Thyroid gland (tissue), 4 donors: ENCODE data around the gene GHRHR. TPM values are rescaled to one million over a fixed set of nuclear protein-coding genes. Genes with fewer than 3 reads are reported as not detected.

Experiments used
- DNase-seq, 2 donors: peaks; one replicate each; pipeline ENCODE4 v3.0.0-alpha.2; 2019
- H3K27ac ChIP-seq, 3 donors: fragments of 200-600 bp; sonication (generic); 1 replicate in 2 of 3; 2 replicates in 1 of 3; pipeline ENCODE4 v1.5.1; 2016 to 2019; ENCODE audit warnings: mild to moderate bottlenecking in 1 of 3, moderate library complexity in 1 of 3
- H3K27me3 ChIP-seq: fragments of 200-600 bp; sonication (generic); one replicate; pipeline ENCODE4 v1.5.1; 2019
- H3K36me3 ChIP-seq, 2 donors: fragments of 200-600 bp; sonication (generic); one replicate each; pipeline ENCODE4 v1.5.1; 2016 to 2019
- H3K4me1 ChIP-seq, 2 donors: fragments of 200-600 bp; sonication (generic); one replicate each; pipeline ENCODE4 v1.5.1; 2017 to 2019
- H3K4me3 ChIP-seq, 3 donors: fragments of 200-600 bp; sonication (generic); replicated peaks in 1 of 3; 1 replicate in 2 of 3; 2 replicates in 1 of 3; pipeline ENCODE4 v1.5.1; 2016; ENCODE audit warnings: mild to moderate bottlenecking in 1 of 3
- H3K9me3 ChIP-seq: fragments of 200-600 bp; sonication (generic); one replicate; pipeline ENCODE4 v1.5.1; 2017
- POLR2A ChIP-seq, 2 donors: fragments of 450-650 bp; IDR thresholded peaks; one replicate each; pipeline ENCODE4 v1.6.1; 2017; ENCODE audit warnings: antibody characterized with exemption in 2 of 2, mild to moderate bottlenecking in 2 of 2, moderate library complexity in 1 of 2
- WGBS, 2 donors: methylation state at CpG; one replicate each; pipeline ENCODE4 v1.1.5; 2017; 5-methylcytosine and 5-hydroxymethylcytosine counted together
- intact Hi-C: fragments of 100-400 bp; cut with DNase I; formaldehyde crosslinking; loops from one replicate; pipeline ENCODE4 v1.15.1; 2023
- total RNA-seq, 4 donors: library from RNA; depleted of rRNA; stranded (reverse); fragments of >200 nt; gene quantifications; one replicate each; pipeline ENCODE4 v1.2.3, GENCODE V29; 2016
- TF ChIP-seq, protein P1 (sequence below), 6 experiments: fragments of 200-600 bp in 3 of 6; fragments of 450-650 bp in 3 of 6; sonication (generic) in 3 of 6; IDR thresholded peaks; one replicate each; pipeline ENCODE4 v1.5.1; 2016 to 2019; ENCODE audit warnings: antibody characterized with exemption in 6 of 6, mild to moderate bottlenecking in 2 of 6, inconsistent platforms in 1 of 6, moderate library complexity in 1 of 6

The GHRHR gene
- total RNA-seq, 4 donors from 2014 or later = 0.54 TPM; not detected in 3

DNA sequence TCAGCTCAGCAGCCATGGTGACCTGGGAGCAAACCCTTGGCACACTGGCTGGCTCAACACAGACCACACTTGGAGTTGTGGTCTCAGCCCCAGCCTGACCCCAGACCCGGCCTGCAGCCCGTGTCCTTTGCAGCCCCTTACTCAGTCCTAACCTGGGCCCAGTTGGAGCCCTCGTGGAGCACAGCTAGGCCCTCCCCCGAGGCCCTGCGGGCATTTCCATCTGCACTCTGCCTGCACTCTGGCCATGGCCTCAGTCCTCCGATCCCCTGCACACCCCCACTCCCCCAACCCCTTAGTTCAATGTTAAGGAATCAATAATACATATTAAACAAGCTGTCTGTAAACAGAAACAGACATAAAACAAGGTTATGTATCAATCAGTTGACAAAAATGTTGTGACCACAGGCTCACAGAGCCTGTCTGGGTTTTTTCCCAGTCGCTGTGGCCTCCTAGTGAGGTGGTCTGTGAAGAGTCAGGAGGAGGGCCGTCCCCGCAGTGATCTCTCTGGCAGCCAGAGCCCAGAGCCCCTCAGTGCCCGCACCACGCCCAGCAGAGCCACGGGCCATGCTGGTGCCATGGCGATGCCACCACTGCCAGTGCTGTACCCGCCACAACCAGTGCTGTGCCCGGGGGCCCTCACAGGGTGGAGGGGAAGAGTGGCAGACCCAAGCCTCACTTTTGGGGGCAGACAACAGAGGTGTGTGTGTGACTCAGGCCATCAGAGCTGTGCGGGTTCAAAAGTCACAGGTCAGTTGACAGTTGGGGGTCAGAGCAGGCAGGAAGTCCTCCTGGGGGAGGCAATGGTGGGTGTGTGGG is 25.5 kb downstream of the GHRHR start:
- no peaks in the 10 kb centered on the region for H3K27me3 ChIP-seq
- H3K4me1 ChIP-seq = peaks cover 0 to 14% of the 10 kb centered on the region in 2 donors
- no peak overlapping the region for H3K4me3 ChIP-seq
- no peaks in the 10 kb centered on the region for H3K9me3 ChIP-seq
- no peak for TF ChIP-seq POLR2A (IDR thresholded peaks at IDR 0.05)
- TF ChIP-seq, protein P1, sequence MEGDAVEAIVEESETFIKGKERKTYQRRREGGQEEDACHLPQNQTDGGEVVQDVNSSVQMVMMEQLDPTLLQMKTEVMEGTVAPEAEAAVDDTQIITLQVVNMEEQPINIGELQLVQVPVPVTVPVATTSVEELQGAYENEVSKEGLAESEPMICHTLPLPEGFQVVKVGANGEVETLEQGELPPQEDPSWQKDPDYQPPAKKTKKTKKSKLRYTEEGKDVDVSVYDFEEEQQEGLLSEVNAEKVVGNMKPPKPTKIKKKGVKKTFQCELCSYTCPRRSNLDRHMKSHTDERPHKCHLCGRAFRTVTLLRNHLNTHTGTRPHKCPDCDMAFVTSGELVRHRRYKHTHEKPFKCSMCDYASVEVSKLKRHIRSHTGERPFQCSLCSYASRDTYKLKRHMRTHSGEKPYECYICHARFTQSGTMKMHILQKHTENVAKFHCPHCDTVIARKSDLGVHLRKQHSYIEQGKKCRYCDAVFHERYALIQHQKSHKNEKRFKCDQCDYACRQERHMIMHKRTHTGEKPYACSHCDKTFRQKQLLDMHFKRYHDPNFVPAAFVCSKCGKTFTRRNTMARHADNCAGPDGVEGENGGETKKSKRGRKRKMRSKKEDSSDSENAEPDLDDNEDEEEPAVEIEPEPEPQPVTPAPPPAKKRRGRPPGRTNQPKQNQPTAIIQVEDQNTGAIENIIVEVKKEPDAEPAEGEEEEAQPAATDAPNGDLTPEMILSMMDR (IDR thresholded peaks at IDR 0.05) = no peak
- no peak overlapping the region for H3K27ac ChIP-seq
- no peak for DNase-seq
- H3K36me3 ChIP-seq = no peaks in the 10 kb centered on the region
- 81 to 84% methylated on average over 8 to 15 of the region's 16 CpGs for WGBS, 2 donors
- intact Hi-C loops = no loop called here

DNA sequence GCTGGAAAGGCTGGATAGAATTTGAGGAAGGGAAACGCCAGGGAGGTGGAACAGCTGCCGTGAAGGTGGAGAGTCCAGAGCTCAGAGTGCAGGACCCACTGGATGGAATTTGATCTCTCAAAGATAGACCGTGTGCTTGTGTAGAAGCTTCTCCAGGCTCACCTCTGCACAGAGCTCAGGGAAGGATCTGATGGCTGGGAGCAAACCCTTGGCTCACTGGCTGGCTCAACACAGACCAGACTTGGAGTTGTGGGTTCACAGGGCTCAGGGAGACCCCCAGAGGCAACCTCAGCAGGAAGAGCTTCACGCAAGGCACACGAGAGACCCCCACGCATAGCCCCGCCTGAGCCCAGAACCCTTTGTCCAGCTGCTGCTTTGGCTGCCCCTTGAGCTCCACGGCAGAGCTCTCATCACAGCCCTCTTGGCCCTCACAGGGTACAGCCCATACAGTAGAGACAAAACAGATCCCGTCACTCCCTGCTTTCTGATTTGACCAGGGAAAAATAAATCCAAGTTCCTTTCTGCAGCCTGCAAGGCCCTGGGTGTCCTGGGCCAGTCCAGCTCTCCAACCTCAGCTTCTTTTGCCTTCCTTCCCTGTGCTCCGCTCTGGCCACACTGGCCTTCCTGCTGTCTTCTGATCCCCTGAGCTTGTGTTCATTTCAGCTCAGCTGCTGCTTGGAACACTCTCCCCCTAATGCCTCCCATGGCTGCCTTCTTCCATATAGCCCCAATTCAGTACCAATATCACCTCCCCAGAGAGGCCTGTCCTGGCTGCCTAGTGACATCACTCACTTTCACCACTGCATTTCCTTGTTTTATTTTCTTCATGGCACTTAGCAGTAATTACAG is 26.3 kb downstream of the GHRHR start:
- 86 to 89% methylated on average over 9 to 10 of the region's 10 CpGs for WGBS, 2 donors
- Histone ChIP-seq H3K4me1 (peaks cover 0 to 14% of the 10 kb centered on the region in 2 donors), H3K27me3 (no peaks in the 10 kb centered on the region), H3K27ac (no peak overlapping the region), H3K36me3 (no peaks in the 10 kb centered on the region), H3K9me3 (no peaks in the 10 kb centered on the region), H3K4me3 (no peak overlapping the region)
- intact Hi-C loops = no loop called here
- TF ChIP-seq, protein P1 (IDR thresholded peaks at IDR 0.05) = no peak
- TF ChIP-seq POLR2A (IDR thresholded peaks at IDR 0.05) = no peak
- no peak for DNase-seq

DNA sequence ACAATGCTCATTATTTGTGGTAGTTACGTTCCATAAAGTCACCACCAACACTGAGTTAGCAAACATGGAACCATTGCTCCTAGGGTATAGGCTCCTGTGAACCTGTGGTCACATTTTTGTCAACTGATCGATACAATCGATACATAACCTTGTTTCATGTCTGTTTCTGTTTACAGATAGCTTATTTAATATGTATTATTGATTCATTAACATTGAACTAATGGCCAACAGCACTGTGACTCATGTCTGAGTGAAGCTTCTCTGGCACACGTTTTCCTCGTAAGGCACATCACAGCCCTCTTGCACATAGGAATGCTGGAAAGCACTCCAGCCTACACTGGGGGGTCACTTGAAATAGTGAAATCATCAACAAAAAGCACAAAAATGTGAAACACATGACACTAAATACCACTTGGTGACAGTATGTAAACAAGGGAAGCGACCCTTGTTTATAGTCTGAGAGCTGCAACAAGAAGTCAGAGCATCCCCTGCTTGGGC is 27.0 kb downstream of the GHRHR start:
- Histone ChIP-seq H3K27ac (no peak overlapping the region), H3K36me3 (no peaks in the 10 kb centered on the region), H3K4me3 (no peak overlapping the region), H3K4me1 (peaks cover 0 to 14% of the 10 kb centered on the region in 2 donors), H3K9me3 (no peaks in the 10 kb centered on the region), H3K27me3 (no peaks in the 10 kb centered on the region)
- DNase-seq = no peak
- 86 to 93% methylated on average over 6 of the region's 6 CpGs for WGBS, 2 donors
- intact Hi-C loops = no loop called here
- TF ChIP-seq POLR2A (IDR thresholded peaks at IDR 0.05) = no peak
- TF ChIP-seq, protein P1 (IDR thresholded peaks at IDR 0.05) = no peak

DNA sequence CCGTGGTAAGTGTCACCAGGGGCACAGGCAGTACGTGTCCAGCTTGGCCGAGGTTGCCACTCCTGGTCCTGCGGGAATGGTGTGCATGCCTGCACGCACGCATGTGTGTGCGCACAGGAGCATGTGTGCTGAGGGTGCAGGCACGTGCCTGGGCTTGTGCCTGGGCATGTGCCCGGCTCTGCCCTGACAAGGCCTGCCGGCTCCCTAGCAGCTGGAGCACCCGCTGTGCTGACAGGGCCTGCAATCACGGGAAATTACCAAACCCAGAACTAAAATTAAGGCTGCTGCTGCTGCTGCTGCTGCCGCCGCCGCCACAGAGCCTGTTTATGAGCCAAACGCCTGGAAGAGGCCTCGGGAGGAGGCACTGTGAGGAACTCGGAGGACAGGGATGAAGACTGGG is 28.7 kb downstream of the GHRHR start:
- Histone ChIP-seq H3K9me3 (no peaks in the 10 kb centered on the region), H3K4me1 (peaks cover 0 to 14% of the 10 kb centered on the region in 2 donors), H3K27ac (no peak overlapping the region), H3K4me3 (no peak overlapping the region), H3K27me3 (no peaks in the 10 kb centered on the region), H3K36me3 (no peaks in the 10 kb centered on the region)
- intact Hi-C loops = no loop called here
- WGBS, 2 donors = 79 to 84% methylated on average over 13 to 18 of the region's 18 CpGs
- TF ChIP-seq, protein P1 (IDR thresholded peaks at IDR 0.05) = no peak
- TF ChIP-seq POLR2A (IDR thresholded peaks at IDR 0.05) = no peak
- no peak for DNase-seq
